ENCODE data around the gene COL4A4.

GRCh38 chr2:227117027-227117426 is 47.0 kb downstream of the COL4A4 start:
- no peak for TF ChIP-seq CTCF (IDR thresholded peaks at IDR 0.05)
- no peak for TF ChIP-seq POLR2A (IDR thresholded peaks at IDR 0.05)
- no peak for TF ChIP-seq POLR2AphosphoS5 (IDR thresholded peaks at IDR 0.05)
- TF ChIP-seq EP300 (IDR thresholded peaks at IDR 0.05), result no peak
